ENCODE measurements around the gene ASIC2. TPM values are rescaled to one million over a fixed set of nuclear protein-coding genes. Genes with fewer than 3 reads are reported as not detected.

The ASIC2 gene
- total and polyA plus RNA-seq, 9 donors = under 0.01 to 0.71 (median 0.16) TPM

DNA sequence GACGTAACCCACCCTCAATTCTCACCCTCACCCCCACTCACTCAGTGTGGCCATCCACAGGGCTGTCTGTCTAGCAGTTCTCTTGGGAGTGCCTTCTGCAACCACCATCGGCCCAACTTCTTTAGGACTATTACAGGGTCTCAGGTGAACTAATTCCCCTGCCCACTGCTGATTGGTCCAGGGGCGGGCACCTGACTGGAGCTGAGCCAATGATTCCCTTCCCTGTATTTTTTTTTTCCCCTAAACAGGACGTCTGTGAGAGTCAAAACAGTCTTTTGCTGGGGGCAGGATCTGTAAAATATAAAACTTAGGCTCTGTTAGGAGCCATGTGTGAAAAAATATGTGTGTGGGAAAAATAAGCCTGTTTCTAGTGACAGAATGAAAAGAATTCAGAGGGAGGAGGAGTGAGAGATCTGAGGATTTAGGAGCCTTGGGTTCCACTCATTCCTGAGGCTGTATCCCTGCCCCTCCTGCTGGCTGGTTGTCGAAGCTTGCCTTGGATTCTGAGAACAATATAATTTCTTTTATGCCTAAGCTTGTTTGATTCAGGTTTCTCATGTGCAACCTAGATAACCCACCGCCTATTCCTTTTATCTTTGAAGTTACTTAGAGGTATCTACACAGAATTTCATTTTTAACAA is 186.4 kb downstream of the ASIC2 start:
- 70% methylated on average over 3 of the region's 6 CpGs for WGBS (ENCODE audit: insufficient coverage)
- H3K9me3 ChIP-seq (replicated peaks; ENCODE audit: control insufficient read depth, low read depth, low read length) = no peaks in the 10 kb centered on the region
- H3K36me3 ChIP-seq (ENCODE audit: control insufficient read depth, insufficient read depth, low read length) = no peaks in the 10 kb centered on the region
- H3K27me3 ChIP-seq (ENCODE audit: control insufficient read depth, insufficient read depth, low read length) = no peaks in the 10 kb centered on the region
- no peaks in the 10 kb centered on the region for H3K4me1 ChIP-seq (ENCODE audit: control insufficient read depth, insufficient read depth, low read length)
- H3K4me3 ChIP-seq (ENCODE audit: low read length) = no peak overlapping the region
- no peak for DNase-seq
- H3K27ac ChIP-seq (ENCODE audit: low read length) = no peak overlapping the region

DNA sequence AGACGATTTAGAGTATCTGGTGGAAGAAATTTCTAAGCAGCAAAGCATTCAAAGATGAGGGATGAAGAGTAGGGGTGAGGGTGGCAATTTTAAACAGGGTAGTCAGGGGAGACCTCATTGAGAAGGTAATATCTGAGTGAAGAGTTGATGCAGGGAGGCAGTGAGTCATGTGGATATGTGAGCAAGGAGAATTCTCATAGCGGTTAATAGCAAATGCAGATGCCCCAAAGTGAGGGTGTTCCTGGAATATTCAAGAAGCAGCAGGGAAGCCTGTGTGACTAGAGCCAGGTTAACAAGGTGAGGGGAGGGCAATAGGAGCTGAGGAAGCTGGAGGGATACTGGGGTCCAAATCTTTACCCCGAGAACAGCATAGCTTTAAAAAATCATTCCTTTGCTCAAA is 187.2 kb downstream of the ASIC2 start:
- H3K9me3 ChIP-seq (replicated peaks; ENCODE audit: control insufficient read depth, low read depth, low read length) = no peaks in the 10 kb centered on the region
- WGBS (ENCODE audit: insufficient coverage) = 61% methylated on average over 2 of the region's 3 CpGs
- H3K27ac ChIP-seq (ENCODE audit: low read length) = no peak overlapping the region
- H3K36me3 ChIP-seq (ENCODE audit: control insufficient read depth, insufficient read depth, low read length) = no peaks in the 10 kb centered on the region
- no peak for DNase-seq
- no peaks in the 10 kb centered on the region for H3K27me3 ChIP-seq (ENCODE audit: control insufficient read depth, insufficient read depth, low read length)
- H3K4me3 ChIP-seq (ENCODE audit: low read length) = no peak overlapping the region
- H3K4me1 ChIP-seq (ENCODE audit: control insufficient read depth, insufficient read depth, low read length) = no peaks in the 10 kb centered on the region

- Histone ChIP-seq H3K27ac (ENCODE audit: low read length) (no peak overlapping the region), H3K4me3 (ENCODE audit: low read length) (no peak overlapping the region), H3K27me3 (ENCODE audit: control insufficient read depth, insufficient read depth, low read length) (no peaks in the 10 kb centered on the region), H3K9me3 (replicated peaks; ENCODE audit: control insufficient read depth, low read depth, low read length) (no peaks in the 10 kb centered on the region), H3K36me3 (ENCODE audit: control insufficient read depth, insufficient read depth, low read length) (no peaks in the 10 kb centered on the region), H3K4me1 (ENCODE audit: control insufficient read depth, insufficient read depth, low read length) (no peaks in the 10 kb centered on the region)
- no peak for DNase-seq
- WGBS (ENCODE audit: insufficient coverage) = 80% methylated on average over 1 of the region's 2 CpGs
These were observed 193.2 kb downstream of the ASIC2 start for GRCh38 chr17:33099906-33100305.

- Histone ChIP-seq H3K4me3 (ENCODE audit: low read length) (no peak overlapping the region), H3K9me3 (replicated peaks; ENCODE audit: control insufficient read depth, low read depth, low read length) (no peaks in the 10 kb centered on the region), H3K36me3 (ENCODE audit: control insufficient read depth, insufficient read depth, low read length) (no peaks in the 10 kb centered on the region), H3K27me3 (ENCODE audit: control insufficient read depth, insufficient read depth, low read length) (no peaks in the 10 kb centered on the region), H3K27ac (ENCODE audit: low read length) (no peak overlapping the region), H3K4me1 (ENCODE audit: control insufficient read depth, insufficient read depth, low read length) (no peaks in the 10 kb centered on the region)
- 100% methylated on average over 1 of the region's 6 CpGs for WGBS (ENCODE audit: insufficient coverage)
- DNase-seq = no peak
These were observed 193.8 kb downstream of the ASIC2 start for GRCh38 chr17:33099252-33099651.

DNA sequence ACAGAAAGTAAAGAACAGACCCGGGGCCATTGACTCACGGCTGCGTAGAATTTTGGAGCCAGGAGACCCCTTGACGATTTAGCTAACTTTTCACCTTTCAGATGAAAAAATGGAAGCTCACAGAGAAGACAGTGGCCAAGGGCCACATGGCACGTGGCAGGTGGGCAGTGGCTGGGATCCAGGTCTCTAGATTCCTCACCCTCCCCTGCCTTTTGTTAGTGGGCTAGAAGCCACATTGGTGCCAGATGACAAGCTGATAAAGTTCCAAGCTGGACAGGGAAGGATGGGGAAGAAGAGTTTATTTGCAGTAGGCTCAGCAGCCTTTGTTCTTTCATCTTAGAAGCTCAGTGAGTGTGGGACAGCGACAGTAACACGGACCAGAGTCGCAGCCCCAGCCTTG is 195.7 kb downstream of the ASIC2 start:
- no peaks in the 10 kb centered on the region for H3K9me3 ChIP-seq (replicated peaks; ENCODE audit: control insufficient read depth, low read depth, low read length)
- DNase-seq = no peak
- H3K4me1 ChIP-seq (ENCODE audit: control insufficient read depth, insufficient read depth, low read length) = no peaks in the 10 kb centered on the region
- no peaks in the 10 kb centered on the region for H3K36me3 ChIP-seq (ENCODE audit: control insufficient read depth, insufficient read depth, low read length)
- H3K27me3 ChIP-seq (ENCODE audit: control insufficient read depth, insufficient read depth, low read length) = peaks cover 4% of the 10 kb centered on the region
- H3K4me3 ChIP-seq (ENCODE audit: low read length) = no peak overlapping the region
- H3K27ac ChIP-seq (ENCODE audit: low read length) = no peak overlapping the region
- WGBS (ENCODE audit: insufficient coverage) = 52% methylated on average over 7 of the region's 8 CpGs

GRCh38 chr17:33096161-33096560 is 196.9 kb downstream of the ASIC2 start:
- H3K36me3 ChIP-seq (ENCODE audit: control insufficient read depth, insufficient read depth, low read length) = no peaks in the 10 kb centered on the region
- no peak for DNase-seq
- H3K9me3 ChIP-seq (replicated peaks; ENCODE audit: control insufficient read depth, low read depth, low read length) = no peaks in the 10 kb centered on the region
- H3K4me1 ChIP-seq (ENCODE audit: control insufficient read depth, insufficient read depth, low read length) = no peaks in the 10 kb centered on the region
- WGBS (ENCODE audit: insufficient coverage) = 65% methylated on average over 4 of the region's 4 CpGs
- H3K27me3 ChIP-seq (ENCODE audit: control insufficient read depth, insufficient read depth, low read length) = peaks cover 4% of the 10 kb centered on the region
- H3K4me3 ChIP-seq (ENCODE audit: low read length) = no peak overlapping the region
- H3K27ac ChIP-seq (ENCODE audit: low read length) = no peak overlapping the region

DNA sequence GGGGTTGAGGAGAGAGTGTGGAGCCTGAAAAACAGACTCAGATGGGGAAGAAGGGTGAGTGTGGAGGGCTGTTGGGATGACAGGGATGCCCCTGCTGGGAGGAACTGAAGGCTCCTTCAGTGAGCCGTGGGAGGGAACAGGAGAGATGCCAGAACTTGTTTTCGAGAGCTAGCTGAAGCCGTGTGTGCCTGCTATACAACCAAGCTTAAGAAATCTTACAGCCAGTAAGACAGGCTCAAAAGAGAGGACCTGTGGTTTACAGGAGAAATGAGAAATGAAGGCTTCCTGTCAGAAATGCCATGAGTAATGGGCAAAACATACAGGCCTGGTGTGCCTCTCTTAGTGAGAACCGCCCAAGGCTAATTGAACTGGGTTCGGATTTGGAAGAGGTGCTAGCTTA is 201.8 kb downstream of the ASIC2 start:
- no peak overlapping the region for H3K27ac ChIP-seq (ENCODE audit: low read length)
- no peaks in the 10 kb centered on the region for H3K4me1 ChIP-seq (ENCODE audit: control insufficient read depth, insufficient read depth, low read length)
- H3K27me3 ChIP-seq (ENCODE audit: control insufficient read depth, insufficient read depth, low read length) = peaks cover 7% of the 10 kb centered on the region
- H3K4me3 ChIP-seq (ENCODE audit: low read length) = no peak overlapping the region
- DNase-seq = no peak
- H3K36me3 ChIP-seq (ENCODE audit: control insufficient read depth, insufficient read depth, low read length) = no peaks in the 10 kb centered on the region
- WGBS (ENCODE audit: insufficient coverage) = 60% methylated on average over 4 of the region's 5 CpGs
- H3K9me3 ChIP-seq (replicated peaks; ENCODE audit: control insufficient read depth, low read depth, low read length) = no peaks in the 10 kb centered on the region

DNA sequence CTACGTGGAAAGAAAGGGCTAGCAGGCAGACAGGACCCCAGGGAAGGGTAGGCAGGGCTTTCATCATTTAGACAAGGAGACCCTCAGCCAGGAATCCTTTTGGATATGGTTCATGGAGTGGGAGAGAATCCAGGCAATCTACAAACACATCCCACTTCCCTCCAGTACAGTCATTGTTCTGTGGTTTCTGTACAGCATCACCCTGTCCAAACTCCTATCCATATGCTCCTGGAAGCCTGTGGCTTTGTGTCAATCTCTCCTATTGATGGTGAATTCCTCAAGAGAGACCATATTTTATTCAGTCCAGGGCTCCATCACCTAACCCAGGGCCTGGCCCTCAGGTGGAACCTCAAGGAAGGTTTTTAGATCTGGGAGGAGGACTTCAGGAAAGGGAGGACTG is 202.3 kb downstream of the ASIC2 start:
- H3K4me3 ChIP-seq (ENCODE audit: low read length) = no peak overlapping the region
- WGBS (ENCODE audit: insufficient coverage) = no CpG with 5 or more reads among the region's 1 CpG
- no peaks in the 10 kb centered on the region for H3K4me1 ChIP-seq (ENCODE audit: control insufficient read depth, insufficient read depth, low read length)
- no peak overlapping the region for H3K27ac ChIP-seq (ENCODE audit: low read length)
- no peaks in the 10 kb centered on the region for H3K9me3 ChIP-seq (replicated peaks; ENCODE audit: control insufficient read depth, low read depth, low read length)
- DNase-seq = no peak
- no peaks in the 10 kb centered on the region for H3K36me3 ChIP-seq (ENCODE audit: control insufficient read depth, insufficient read depth, low read length)
- H3K27me3 ChIP-seq (ENCODE audit: control insufficient read depth, insufficient read depth, low read length) = peaks cover 7% of the 10 kb centered on the region

DNA sequence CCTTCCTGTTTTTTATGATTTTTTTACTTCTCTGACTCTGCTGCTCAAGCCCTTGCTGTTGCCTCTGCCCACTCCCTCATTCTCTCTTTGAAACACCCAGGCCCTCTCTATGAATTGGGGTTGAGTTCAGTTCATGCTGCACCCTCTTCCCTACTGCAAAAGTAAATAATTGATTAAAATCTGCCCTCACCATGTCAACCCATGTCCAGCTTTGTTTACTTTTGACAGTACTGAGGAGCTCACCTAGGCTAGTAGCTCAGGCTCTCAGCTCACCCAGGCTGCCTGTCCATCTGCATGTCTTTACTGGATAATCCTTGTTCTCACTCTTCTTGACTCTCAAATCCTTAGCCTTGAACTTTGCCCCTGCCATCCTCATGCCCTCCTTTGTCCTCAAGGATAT is 206.2 kb downstream of the ASIC2 start:
- no peak for DNase-seq
- H3K4me3 ChIP-seq (ENCODE audit: low read length) = no peak overlapping the region
- no peaks in the 10 kb centered on the region for H3K4me1 ChIP-seq (ENCODE audit: control insufficient read depth, insufficient read depth, low read length)
- H3K9me3 ChIP-seq (replicated peaks; ENCODE audit: control insufficient read depth, low read depth, low read length) = no peaks in the 10 kb centered on the region
- peaks cover 3% of the 10 kb centered on the region for H3K27me3 ChIP-seq (ENCODE audit: control insufficient read depth, insufficient read depth, low read length)
- H3K27ac ChIP-seq (ENCODE audit: low read length) = no peak overlapping the region
- H3K36me3 ChIP-seq (ENCODE audit: control insufficient read depth, insufficient read depth, low read length) = no peaks in the 10 kb centered on the region

GRCh38 chr17:33086041-33086440 is 207.1 kb downstream of the ASIC2 start:
- no CpG with 5 or more reads among the region's 1 CpG for WGBS (ENCODE audit: insufficient coverage)
- no peak overlapping the region for H3K4me3 ChIP-seq (ENCODE audit: low read length)
- no peaks in the 10 kb centered on the region for H3K9me3 ChIP-seq (replicated peaks; ENCODE audit: control insufficient read depth, low read depth, low read length)
- H3K27ac ChIP-seq (ENCODE audit: low read length) = no peak overlapping the region
- H3K4me1 ChIP-seq (ENCODE audit: control insufficient read depth, insufficient read depth, low read length) = no peaks in the 10 kb centered on the region
- DNase-seq = no peak
- peaks cover 3% of the 10 kb centered on the region for H3K27me3 ChIP-seq (ENCODE audit: control insufficient read depth, insufficient read depth, low read length)
- no peaks in the 10 kb centered on the region for H3K36me3 ChIP-seq (ENCODE audit: control insufficient read depth, insufficient read depth, low read length)

DNA sequence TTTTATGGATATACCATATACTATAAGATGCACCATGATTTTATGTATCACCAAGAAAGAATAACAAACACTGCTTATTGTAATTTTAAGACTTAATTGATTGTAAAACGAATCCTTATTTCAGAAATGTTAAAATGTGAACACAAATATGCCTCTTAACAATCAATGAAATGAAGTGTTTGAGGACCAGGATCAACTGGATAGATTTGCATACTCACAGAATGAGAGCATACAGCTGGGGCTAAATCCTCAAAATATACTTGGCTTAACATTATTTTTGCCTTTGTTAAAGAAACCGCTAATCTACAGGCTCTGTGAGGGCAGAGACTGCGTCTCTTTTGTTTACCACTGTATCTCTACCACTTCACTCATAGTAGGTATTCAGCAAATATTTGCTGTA is 207.8 kb downstream of the ASIC2 start:
- Histone ChIP-seq H3K4me1 (ENCODE audit: control insufficient read depth, insufficient read depth, low read length) (no peaks in the 10 kb centered on the region), H3K4me3 (ENCODE audit: low read length) (no peak overlapping the region), H3K27ac (ENCODE audit: low read length) (no peak overlapping the region), H3K9me3 (replicated peaks; ENCODE audit: control insufficient read depth, low read depth, low read length) (no peaks in the 10 kb centered on the region), H3K27me3 (ENCODE audit: control insufficient read depth, insufficient read depth, low read length) (peaks cover 3% of the 10 kb centered on the region), H3K36me3 (ENCODE audit: control insufficient read depth, insufficient read depth, low read length) (no peaks in the 10 kb centered on the region)
- no peak for DNase-seq
- WGBS (ENCODE audit: insufficient coverage) = no CpG with 5 or more reads among the region's 3 CpGs

Measured in muscle of leg (tissue), 11 donors.